Right cardiac atrium (tissue), 5 donors: Measurements from ENCODE around the gene REC114. TPM values are rescaled to one million over a fixed set of nuclear protein-coding genes. Genes with fewer than 3 reads are reported as not detected.
"Not testable (repeated sequence)": the region's sequence is repeated elsewhere in the genome, so short reads cannot be mapped to it uniquely, and the experiment has no call there.

Experiments used
- ATAC-seq, 2 donors: fragments of 200-7000 bp; cut with Tn5 transposase; one replicate each; pipeline versions ENCODE4 v1.8.0 to v1.9.1; 2020; ENCODE audit warnings: moderate library complexity in 2 of 2, mild to moderate bottlenecking in 1 of 2
- DNase-seq, 3 donors: peaks; one replicate each; pipeline ENCODE4 v3.0.0-alpha.2; 2020
- H3K27ac ChIP-seq: one replicate; pipeline ENCODE4 v1.5.1; 2013; ENCODE audit warnings: mild to moderate bottlenecking, low read length, control low read depth, moderate library complexity
- H3K27me3 ChIP-seq: one replicate; pipeline ENCODE4 v1.6.1; 2013; ENCODE audit not compliant: control insufficient read depth, insufficient read depth
- H3K4me1 ChIP-seq: one replicate; pipeline ENCODE4 v1.6.1; 2013; ENCODE audit warnings: low read length; ENCODE audit not compliant: control insufficient read depth, insufficient read depth
- H3K4me3 ChIP-seq: one replicate; pipeline ENCODE4 v1.5.1; 2013; ENCODE audit warnings: low read length, control low read depth
- H3K9me3 ChIP-seq: one replicate; pipeline ENCODE4 v1.6.1; 2013; ENCODE audit warnings: low read length; ENCODE audit not compliant: control insufficient read depth
- WGBS: extraction: QIAGEN DNeasy Blood & Tissue Kit; methylation state at CpG from one replicate; pipeline ENCODE4 v1.1.7; 2013; 5-methylcytosine and 5-hydroxymethylcytosine counted together
- intact Hi-C, 4 donors: fragments of 100-400 bp; cut with DNase I; formaldehyde crosslinking; loops; one replicate each; pipeline versions ENCODE4 v1.11.0 to v1.14.0; 2022 to 2023
- polyA plus RNA-seq: library from polyadenylated mRNA; stranded (reverse); fragments of 200-250 nt; gene quantifications from one replicate; pipeline ENCODE4 v1.2.3, GENCODE V29; 2013
- total RNA-seq, 4 donors: library from RNA; stranded (reverse); fragmentation: NEBNext Ultra II Directional; extraction: Animal tissue kit (Norgen Biotek cat#: 25700); gene quantifications; one replicate each; pipeline ENCODE4 v1.2.1, GENCODE V29; 2021
- donor health status: healthy with polysubstance abuse.
- donor health status: DM: no; HTN: yes; CAD: no.
- donor health status: DM: no; HTN: no; CAD: no.
- donor health status: DM: no; HTN: yes; CAD: no; lungs with severe emphysema.
- donor health status: DM: yes; HTN: yes; CAD: no.

Gene REC114
- total and polyA plus RNA-seq, 5 donors: 2.6 to 12.1 (median 5.1) TPM

DNA sequence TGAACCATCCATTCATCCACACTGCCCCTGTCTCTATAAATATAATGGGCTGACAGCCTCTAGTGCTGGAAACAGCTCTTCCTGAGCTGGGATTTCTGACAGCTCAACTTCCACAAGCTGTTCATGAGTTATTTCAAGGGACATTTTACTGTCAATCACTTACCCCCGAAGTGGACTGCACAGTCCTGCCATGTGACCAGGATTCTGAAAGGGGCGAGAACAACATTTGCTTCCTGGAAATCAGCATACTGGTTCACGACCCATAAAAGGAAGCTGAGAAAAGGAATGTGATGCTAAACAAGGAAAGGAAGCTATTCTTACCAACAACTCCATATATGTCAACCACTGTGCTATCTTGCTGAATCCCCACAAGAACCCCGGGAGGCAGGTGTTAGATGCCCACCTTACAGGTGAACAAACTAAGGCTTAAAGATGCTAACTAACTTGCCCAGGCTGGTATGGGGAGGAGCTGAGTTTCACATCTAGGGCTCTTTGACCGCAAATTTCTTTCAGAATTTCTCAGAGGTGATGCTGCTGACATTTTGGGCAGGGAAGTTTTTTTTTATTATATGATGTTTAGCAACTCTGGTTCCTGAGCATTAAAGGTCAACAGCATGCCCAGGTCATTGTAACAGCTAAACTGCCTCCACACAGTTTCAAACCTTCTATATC is 16.5 kb upstream of the REC114 start:
- no peaks in the 10 kb centered on the region for H3K9me3 ChIP-seq

DNA sequence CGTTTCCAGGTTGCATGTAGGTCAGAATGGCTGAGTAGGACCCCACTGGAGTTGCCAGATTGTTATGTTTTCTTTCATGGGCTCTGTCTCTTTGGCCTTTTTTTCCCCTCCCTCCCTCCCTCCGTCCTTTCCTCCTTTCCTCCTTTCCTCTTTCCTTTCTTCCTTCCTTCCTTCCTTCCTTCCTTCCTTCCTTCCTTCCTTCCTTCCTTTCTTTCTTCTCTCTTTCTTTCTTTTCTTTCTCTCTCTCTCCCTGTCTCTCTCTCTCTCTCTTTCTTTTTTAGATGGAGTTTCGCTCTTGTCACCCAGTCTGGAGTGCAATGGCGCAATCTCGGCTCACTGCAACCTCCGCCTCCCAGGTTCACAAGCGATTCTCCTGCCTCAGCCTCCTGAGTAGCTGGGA is 11.6 kb upstream of the REC114 start:
- DNase-seq, H3K27me3 ChIP-seq, H3K4me3 ChIP-seq, H3K4me1 ChIP-seq, intact Hi-C loops, H3K27ac ChIP-seq, ATAC-seq, H3K9me3 ChIP-seq: not testable (repeated sequence)
- WGBS: 92% methylated on average over 7 of the region's 7 CpGs

More for the DNA sequence above, 16.5 kb upstream of the REC114 start:
- no peak overlapping the region for H3K4me3 ChIP-seq
- no peaks in the 10 kb centered on the region for H3K27me3 ChIP-seq
- peak in 1 of 2 donors; percentile 46 for ATAC-seq
- no peak for DNase-seq
- 33% methylated on average over 5 of the region's 5 CpGs for WGBS
- intact Hi-C loops: no loop called here
- peaks cover 1% of the 10 kb centered on the region for H3K4me1 ChIP-seq
- no peak overlapping the region for H3K27ac ChIP-seq

DNA sequence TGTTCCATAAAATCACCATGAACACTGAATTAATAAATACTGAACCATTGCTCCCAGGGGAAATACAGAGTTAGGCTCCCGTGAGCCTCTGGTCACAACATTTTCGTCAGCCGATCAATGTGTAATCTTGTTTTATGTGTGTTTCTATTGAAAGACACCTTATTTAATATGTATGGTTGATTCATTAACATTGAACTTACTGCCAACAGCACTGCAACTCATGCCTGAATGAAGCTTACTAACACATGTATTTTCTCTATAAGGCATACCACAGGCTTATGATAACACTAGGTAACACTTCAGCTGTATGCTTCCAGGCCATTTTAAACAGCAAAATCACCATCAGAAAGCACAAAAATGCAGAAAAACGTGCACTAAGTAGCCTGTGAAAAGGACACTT is 9.1 kb upstream of the REC114 start:
- no peak for ATAC-seq
- H3K4me3 ChIP-seq: no peak overlapping the region
- no peak overlapping the region for H3K27ac ChIP-seq
- WGBS: 82% methylated on average over 4 of the region's 4 CpGs
- H3K9me3 ChIP-seq: no peaks in the 10 kb centered on the region
- H3K4me1 ChIP-seq: no peaks in the 10 kb centered on the region
- no peaks in the 10 kb centered on the region for H3K27me3 ChIP-seq
- no peak for DNase-seq
- intact Hi-C loops: no loop called here

DNA sequence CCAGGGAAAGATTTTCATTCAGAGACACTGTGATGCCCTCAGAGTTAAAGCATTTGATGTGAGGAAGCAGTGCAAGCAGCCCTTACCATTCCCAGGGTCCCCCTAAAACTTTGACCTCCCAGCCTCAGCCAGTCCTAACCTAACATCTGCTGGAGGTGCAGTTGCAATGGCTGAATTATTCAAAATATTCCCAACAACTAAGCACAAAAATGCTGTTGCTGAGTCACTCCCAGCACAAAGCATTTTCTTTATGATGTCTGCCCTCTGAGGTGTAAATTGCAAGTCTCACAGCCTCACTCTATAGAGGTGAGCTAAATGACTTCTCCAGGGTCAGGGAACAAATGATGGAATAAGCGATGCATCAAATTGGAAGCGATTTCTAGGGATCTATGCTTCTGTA is 6.4 kb upstream of the REC114 start:
- H3K4me3 ChIP-seq: no peak overlapping the region
- no peaks in the 10 kb centered on the region for H3K4me1 ChIP-seq
- H3K9me3 ChIP-seq: no peaks in the 10 kb centered on the region
- H3K27me3 ChIP-seq: no peaks in the 10 kb centered on the region
- no peak overlapping the region for H3K27ac ChIP-seq
- DNase-seq (no peak), ATAC-seq (no peak)
- intact Hi-C loops: no loop called here
- WGBS: 86% methylated on average over 2 of the region's 2 CpGs

DNA sequence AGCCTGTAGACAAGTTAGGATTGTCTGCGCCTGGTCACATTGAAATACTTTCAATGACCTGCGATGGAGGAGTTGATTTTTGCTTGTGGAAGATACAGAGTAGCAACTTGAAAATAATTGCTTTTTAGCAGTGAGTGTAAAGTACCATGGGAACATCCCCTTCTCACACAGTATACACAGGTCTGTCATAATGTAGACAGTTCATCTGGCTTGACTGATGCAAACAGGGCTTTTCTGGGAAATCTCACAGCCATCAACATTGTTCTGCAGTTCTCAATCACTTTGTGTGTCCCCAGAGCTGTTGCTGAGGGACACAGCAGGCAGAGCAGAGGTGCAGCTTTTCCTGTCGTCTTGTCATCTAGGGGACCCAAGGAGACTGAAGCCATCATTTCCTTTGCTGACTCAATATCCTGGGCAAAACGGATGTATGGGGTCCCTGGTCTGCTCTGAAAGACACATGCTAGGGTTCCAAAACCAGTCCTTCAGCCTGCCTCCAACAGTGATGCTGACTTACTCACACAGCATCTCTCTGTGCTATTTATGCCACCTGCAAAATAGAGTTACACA is 5.3 kb upstream of the REC114 start:
- 51% methylated on average over 4 of the region's 4 CpGs for WGBS
- Histone ChIP-seq H3K27ac (no peak overlapping the region), H3K27me3 (no peaks in the 10 kb centered on the region), H3K4me3 (no peak overlapping the region), H3K9me3 (no peaks in the 10 kb centered on the region), H3K4me1 (no peaks in the 10 kb centered on the region)
- intact Hi-C loops: no loop called here
- ATAC-seq: no peak
- DNase-seq: no peak

DNA sequence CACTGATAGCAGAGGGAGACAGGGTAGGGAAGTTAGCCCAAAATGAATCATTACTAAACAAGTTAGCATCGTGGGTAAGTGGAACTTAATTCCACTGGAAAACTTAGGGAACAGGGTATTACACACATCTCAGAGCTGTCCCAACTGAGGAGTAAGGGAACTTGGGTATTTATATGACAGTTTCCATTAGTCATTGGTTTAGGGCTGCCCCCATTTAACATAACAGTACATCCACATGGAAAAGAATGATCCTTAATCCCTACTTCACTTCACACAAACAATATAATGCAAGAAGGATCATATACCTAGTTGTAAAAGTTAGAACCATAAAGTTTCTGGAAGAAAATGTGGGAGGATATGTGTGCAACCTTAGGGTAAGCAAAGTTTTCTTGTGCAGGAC is 4.3 kb upstream of the REC114 start:
- Histone ChIP-seq H3K4me3 (no peak overlapping the region), H3K27ac (no peak overlapping the region), H3K27me3 (no peaks in the 10 kb centered on the region), H3K9me3 (no peaks in the 10 kb centered on the region), H3K4me1 (no peaks in the 10 kb centered on the region)
- WGBS: 55% methylated on average over 1 of the region's 1 CpG
- no peak for DNase-seq
- intact Hi-C loops: no loop called here
- no peak for ATAC-seq

DNA sequence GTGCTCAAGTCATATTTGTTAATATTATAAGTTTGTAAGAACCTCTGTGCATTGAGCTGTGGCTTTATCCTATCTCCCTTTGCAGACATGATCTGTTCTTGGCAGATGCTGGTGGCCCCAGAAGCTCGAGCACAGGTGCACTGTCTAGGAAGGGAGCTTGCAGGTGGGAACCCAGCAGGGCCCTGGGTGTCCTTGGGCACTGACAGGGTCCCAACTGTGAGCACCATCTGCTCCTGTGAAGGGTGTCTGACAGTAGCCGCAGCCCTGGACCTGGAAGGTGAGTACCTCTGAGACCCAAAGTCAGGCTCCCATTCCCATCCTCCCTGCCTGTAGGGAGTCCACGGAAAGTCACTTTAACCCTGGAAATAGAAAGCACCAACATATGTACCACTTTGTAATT is 2.4 kb upstream of the REC114 start:
- H3K4me3 ChIP-seq: no peak overlapping the region
- intact Hi-C loops: no loop called here
- no peaks in the 10 kb centered on the region for H3K4me1 ChIP-seq
- 78% methylated on average over 3 of the region's 3 CpGs for WGBS
- no peak for DNase-seq
- ATAC-seq: no peak
- no peaks in the 10 kb centered on the region for H3K9me3 ChIP-seq
- no peak overlapping the region for H3K27ac ChIP-seq
- H3K27me3 ChIP-seq: no peaks in the 10 kb centered on the region

DNA sequence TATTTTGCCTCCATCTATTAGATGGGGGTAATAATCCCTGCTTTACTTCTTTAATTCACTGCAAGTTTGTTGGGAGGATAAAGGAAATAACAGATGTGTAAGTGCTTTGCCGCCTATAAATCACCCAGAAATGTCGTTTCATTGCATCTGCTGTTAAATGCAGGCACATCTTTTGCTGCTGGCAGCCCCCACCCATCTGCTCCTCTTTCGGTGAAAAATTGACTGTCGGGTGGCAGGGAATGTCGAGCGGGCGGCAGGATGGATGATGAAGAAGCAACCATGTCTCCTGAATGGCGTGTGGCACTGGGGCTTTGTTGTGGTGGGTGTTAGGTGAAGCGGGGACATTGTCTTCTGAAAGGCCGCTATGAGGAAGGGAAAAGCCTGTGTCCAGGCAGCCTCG is 543 bp upstream of the REC114 start:
- no peak overlapping the region for H3K4me3 ChIP-seq
- no peak for DNase-seq
- H3K9me3 ChIP-seq: no peaks in the 10 kb centered on the region
- H3K27me3 ChIP-seq: no peaks in the 10 kb centered on the region
- H3K27ac ChIP-seq: no peak overlapping the region
- no peak for ATAC-seq
- WGBS: 90% methylated on average over 11 of the region's 11 CpGs
- intact Hi-C loops: no loop called here
- no peaks in the 10 kb centered on the region for H3K4me1 ChIP-seq

DNA sequence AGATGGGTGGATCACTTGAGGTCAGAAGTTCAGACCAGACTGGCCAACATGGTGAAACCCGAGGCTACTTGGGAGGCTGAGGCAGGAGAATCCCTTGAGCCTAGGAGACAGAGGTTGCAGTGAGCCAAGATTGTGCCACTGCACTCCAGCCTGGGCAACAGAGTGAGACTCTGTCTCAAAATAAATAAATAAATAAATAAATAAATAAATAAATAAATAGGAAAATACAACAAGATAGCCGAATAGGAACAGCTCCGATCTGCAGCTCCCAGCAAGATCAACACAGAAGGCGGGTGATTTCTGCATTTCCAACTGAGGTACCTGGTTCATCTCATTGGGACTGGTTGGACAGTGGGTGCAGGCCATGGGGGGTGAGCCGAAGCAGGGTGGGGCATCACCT is 4.5 kb downstream of the REC114 start:
- H3K9me3 ChIP-seq, H3K27ac ChIP-seq, H3K4me1 ChIP-seq, H3K4me3 ChIP-seq, H3K27me3 ChIP-seq, ATAC-seq, intact Hi-C loops: not testable (repeated sequence)
- WGBS: 92% methylated on average over 5 of the region's 5 CpGs
- DNase-seq: peak in 1 of 3 donors; percentile 30

DNA sequence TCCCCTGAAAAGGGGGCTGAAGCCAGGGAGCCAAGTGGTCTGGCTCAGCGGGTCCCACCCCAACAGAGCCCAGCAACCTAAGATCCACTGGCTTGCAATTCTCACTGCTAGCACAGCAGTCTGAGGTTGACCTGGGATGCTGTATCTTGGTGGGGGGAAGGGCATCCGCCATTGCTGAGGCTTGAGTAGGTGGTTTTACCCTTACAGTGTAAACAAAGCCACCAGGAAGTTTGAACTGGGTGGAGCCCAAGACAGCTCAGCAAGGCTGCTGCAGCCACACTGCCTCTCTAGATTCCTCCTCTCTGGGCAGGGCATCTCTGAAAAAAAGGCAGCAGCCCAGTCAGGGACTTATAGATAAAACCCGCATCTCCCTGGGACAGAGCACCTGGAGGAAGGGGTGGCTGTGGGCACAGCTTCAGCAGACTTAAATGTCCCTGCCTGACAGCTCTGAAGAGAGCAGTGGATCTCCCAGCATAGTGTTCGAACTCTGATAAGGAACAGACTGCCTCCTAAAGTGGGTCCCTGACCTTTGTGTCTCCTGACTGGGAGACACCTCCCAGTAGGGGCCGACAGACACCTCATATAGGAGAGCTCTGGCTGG is 5.3 kb downstream of the REC114 start:
- H3K27me3 ChIP-seq, H3K9me3 ChIP-seq, ATAC-seq, H3K4me3 ChIP-seq, H3K27ac ChIP-seq, H3K4me1 ChIP-seq, DNase-seq, intact Hi-C loops: not testable (repeated sequence)
- 57% methylated on average over 5 of the region's 5 CpGs for WGBS

DNA sequence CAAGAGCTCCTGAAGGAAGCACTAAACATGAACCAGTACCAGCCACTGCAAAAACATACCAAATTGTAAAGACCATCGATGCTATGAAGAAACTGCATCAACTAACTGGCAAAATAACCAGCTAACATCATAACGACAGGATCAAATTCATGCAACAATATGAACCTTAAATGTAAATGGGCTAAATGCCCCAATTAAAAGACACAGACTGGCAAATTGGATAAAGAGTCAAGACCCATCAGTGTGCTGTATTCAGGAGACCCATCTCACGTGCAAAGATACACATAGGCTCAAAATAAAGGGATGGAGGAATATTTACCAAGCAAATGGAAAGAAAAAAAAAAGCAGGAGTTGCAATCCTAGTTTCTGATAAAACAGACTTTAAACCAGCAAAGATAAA is 7.0 kb downstream of the REC114 start:
- H3K4me3 ChIP-seq, intact Hi-C loops, H3K27ac ChIP-seq, H3K4me1 ChIP-seq, H3K27me3 ChIP-seq, ATAC-seq, DNase-seq, H3K9me3 ChIP-seq: not testable (repeated sequence)
- 74% methylated on average over 3 of the region's 3 CpGs for WGBS
